ENCODE measurements around the gene CCDC7. TPM values are rescaled to one million over a fixed set of nuclear protein-coding genes. Genes with fewer than 3 reads are reported as not detected.

CCDC7 gene
- total RNA-seq, 4 donors from 2014 or later, result 34.1 to 114 (median 93.6) TPM

DNA sequence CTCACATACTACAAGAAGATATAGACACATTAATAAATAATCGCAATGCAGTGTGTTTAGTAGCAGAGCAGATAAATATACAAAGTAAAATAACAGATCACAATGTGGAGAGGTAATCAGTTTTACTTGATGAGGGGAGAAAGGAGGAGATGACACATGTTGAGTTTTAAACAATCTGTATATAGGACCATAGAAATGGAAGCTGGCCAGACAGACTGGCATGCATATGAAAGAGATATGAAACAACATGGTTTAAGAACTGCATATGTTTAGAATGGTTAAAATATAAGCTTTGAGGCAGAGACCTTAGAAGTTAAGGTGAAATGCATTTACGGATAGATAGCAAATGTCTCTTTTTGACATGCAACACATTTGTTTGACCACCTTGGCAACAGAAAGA lies 19.8 kb upstream of the CCDC7 start:
- DNase-seq, result no peak
- intact Hi-C loops (cut with DNase I; ENCODE audit: low total_unique reads), result no loop called here
- Histone ChIP-seq H3K27me3 (no peaks in the 10 kb centered on the region), H3K9me3 (no peaks in the 10 kb centered on the region), H3K4me3 (no peak overlapping the region), H3K27ac (no peak overlapping the region), H3K4me1 (no peaks in the 10 kb centered on the region), H3K36me3 (no peaks in the 10 kb centered on the region)
- TF ChIP-seq CTCF (IDR thresholded peaks at IDR 0.05) (no peak), POLR2A (IDR thresholded peaks at IDR 0.05) (no peak)

- intact Hi-C loops (cut with DNase I; ENCODE audit: low total_unique reads), result no loop called here
These were observed 12.4 kb upstream of the CCDC7 start for GRCh38 chr10:32433542-32433941.

GRCh38 chr10:32436215-32436614 lies 9.7 kb upstream of the CCDC7 start:
- no peak for TF ChIP-seq POLR2A (IDR thresholded peaks at IDR 0.05)
- no peak for TF ChIP-seq CTCF (IDR thresholded peaks at IDR 0.05)
- Histone ChIP-seq H3K27me3 (no peaks in the 10 kb centered on the region), H3K4me1 (no peaks in the 10 kb centered on the region), H3K27ac (no peak overlapping the region), H3K9me3 (no peaks in the 10 kb centered on the region), H3K4me3 (no peak overlapping the region), H3K36me3 (no peaks in the 10 kb centered on the region)
- DNase-seq, result no peak
- intact Hi-C loops (cut with DNase I; ENCODE audit: low total_unique reads), result no loop called here

More at GRCh38 chr10:32433542-32433941, 12.4 kb upstream of the CCDC7 start:
- Histone ChIP-seq H3K4me3 (no peak overlapping the region), H3K36me3 (no peaks in the 10 kb centered on the region), H3K27me3 (no peaks in the 10 kb centered on the region), H3K27ac (no peak overlapping the region), H3K9me3 (no peaks in the 10 kb centered on the region), H3K4me1 (no peaks in the 10 kb centered on the region)
- no peak for DNase-seq
- TF ChIP-seq CTCF (IDR thresholded peaks at IDR 0.05) (no peak), POLR2A (IDR thresholded peaks at IDR 0.05) (no peak)

- DNase-seq, result no peak
- no peaks in the 10 kb centered on the region for H3K9me3 ChIP-seq
- H3K4me3 ChIP-seq, result no peak overlapping the region
- TF ChIP-seq POLR2A (IDR thresholded peaks at IDR 0.05) (no peak), CTCF (IDR thresholded peaks at IDR 0.05) (no peak)
- no peaks in the 10 kb centered on the region for H3K4me1 ChIP-seq
- H3K27ac ChIP-seq, result no peak overlapping the region
- H3K27me3 ChIP-seq, result no peaks in the 10 kb centered on the region
- intact Hi-C loops (cut with DNase I; ENCODE audit: low total_unique reads), result no loop called here
- no peaks in the 10 kb centered on the region for H3K36me3 ChIP-seq
These were observed 8.6 kb upstream of the CCDC7 start for GRCh38 chr10:32437334-32437733.

DNA sequence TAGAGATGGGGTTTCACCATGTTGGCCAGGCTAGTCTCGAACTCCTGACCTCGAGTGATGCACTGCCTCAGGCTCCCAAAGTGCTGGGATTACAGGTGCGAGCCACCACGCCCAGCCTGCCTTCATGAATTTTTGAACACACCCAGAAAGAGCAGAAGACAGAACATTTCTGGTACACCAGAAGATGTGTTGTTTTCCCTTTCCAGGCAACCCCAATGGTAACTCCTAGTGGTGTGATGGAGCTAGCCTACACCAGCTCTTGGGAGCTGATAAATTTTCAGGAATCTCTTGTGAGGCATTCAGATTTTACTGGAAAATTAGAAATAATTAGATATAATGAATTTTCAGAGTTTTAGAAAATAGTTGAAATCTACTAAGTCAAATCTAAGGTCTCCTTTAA lies 904 bp upstream of the CCDC7 start:
- Histone ChIP-seq H3K27me3 (no peaks in the 10 kb centered on the region), H3K4me1 (no peaks in the 10 kb centered on the region), H3K27ac (peak overlapping the region; percentile 98), H3K9me3 (no peaks in the 10 kb centered on the region), H3K36me3 (no peaks in the 10 kb centered on the region), H3K4me3 (peak overlapping the region in 1 of 2 donors; percentile 81)
- no peak for DNase-seq
- TF ChIP-seq CTCF (IDR thresholded peaks at IDR 0.05) (no peak), POLR2A (IDR thresholded peaks at IDR 0.05) (no peak)
- intact Hi-C loops (cut with DNase I; ENCODE audit: low total_unique reads), result no loop called here
